GM23338 (cell line): ENCODE results near the gene GPRC5B. TPM values are rescaled to one million over a fixed set of nuclear protein-coding genes. Genes with fewer than 3 reads are reported as not detected.
A peak's percentile ranks its signal among the peaks of the same experiment; 100 is the strongest.

Source experiments
- ATAC-seq: fragments of 200-7000 bp; cut with Tn5 transposase; 3 replicates; pipeline ENCODE4 v1.9.1; 2020
- DNase-seq: peaks from one replicate; pipeline ENCODE4 v3.0.0-alpha.2; 2015; ENCODE audit warnings: low spot score
- H2AFZ ChIP-seq: fragments of 200-600 bp; sonication (generic); 2 replicates; pipeline ENCODE4 v1.8.0; 2016; ENCODE audit warnings: antibody characterized with exemption, mild to moderate bottlenecking, moderate library complexity
- H3F3A ChIP-seq: fragments of 200-600 bp; sonication (generic); replicated peaks from 2 replicates; pipeline ENCODE4 v1.8.0; 2017; ENCODE audit warnings: antibody characterized with exemption, mixed run types, low read depth
- H3K27ac ChIP-seq: fragments of 200-600 bp; sonication (generic); 2 replicates; pipeline ENCODE4 v1.6.1; 2016; ENCODE audit warnings: low read depth
- H3K27me3 ChIP-seq: fragments of 200-600 bp; sonication (generic); 2 replicates; pipeline ENCODE4 v1.8.0; 2016; ENCODE audit warnings: mild to moderate bottlenecking, mixed run types, moderate library complexity; ENCODE audit not compliant: insufficient read depth
- H3K36me3 ChIP-seq: fragments of 200-600 bp; sonication (generic); 2 replicates; pipeline ENCODE4 v1.8.0; 2016; ENCODE audit warnings: mild to moderate bottlenecking; ENCODE audit not compliant: insufficient read depth
- H3K4me1 ChIP-seq: fragments of 200-600 bp; sonication (generic); 2 replicates; pipeline ENCODE4 v1.8.0; 2016; ENCODE audit warnings: mild to moderate bottlenecking, moderate library complexity; ENCODE audit not compliant: insufficient read depth
- H3K4me2 ChIP-seq: fragments of 200-600 bp; sonication (generic); 2 replicates; pipeline ENCODE4 v1.7.1; 2017; ENCODE audit warnings: mixed run types
- H3K4me3 ChIP-seq: fragments of 200-600 bp; sonication (generic); 2 replicates; pipeline ENCODE4 v1.6.1; 2016; ENCODE audit warnings: mixed run types
- H3K79me2 ChIP-seq: fragments of 200-600 bp; sonication (generic); replicated peaks from 2 replicates; pipeline ENCODE4 v1.8.0; 2017; ENCODE audit warnings: mild to moderate bottlenecking; ENCODE audit not compliant: insufficient read depth
- H3K9me2 ChIP-seq: fragments of 200-600 bp; sonication (generic); 2 replicates; pipeline ENCODE4 v1.8.0; 2017; ENCODE audit not compliant: insufficient read depth
- H4K20me1 ChIP-seq: fragments of 200-600 bp; sonication (generic); replicated peaks from 2 replicates; pipeline ENCODE4 v1.8.0; 2017; ENCODE audit warnings: mild to moderate bottlenecking; ENCODE audit not compliant: insufficient read depth
- H3K27ac Mint-ChIP-seq: 2 replicates; pipeline ENCODE4 v1.8.0; 2020; ENCODE audit warnings: inconsistent platforms, mild to moderate bottlenecking, moderate library complexity, mixed read lengths
- H3K27me3 Mint-ChIP-seq: 3 replicates; pipeline ENCODE4 v1.8.0; 2022; ENCODE audit warnings: low read depth, mild to moderate bottlenecking, moderate library complexity, mixed read lengths, inconsistent platforms; ENCODE audit not compliant: insufficient read depth, poor library complexity
- H3K36me3 Mint-ChIP-seq: 3 replicates; pipeline ENCODE4 v1.8.0; 2021; ENCODE audit warnings: low read depth, mild to moderate bottlenecking, inconsistent platforms, moderate library complexity, mixed read lengths
- H3K4me1 Mint-ChIP-seq: 3 replicates; pipeline ENCODE4 v1.8.0; 2020; ENCODE audit warnings: mild to moderate bottlenecking, inconsistent platforms, mixed read lengths
- H3K4me3 Mint-ChIP-seq: 3 replicates; pipeline ENCODE4 v1.8.0; 2021; ENCODE audit warnings: moderate library complexity, mild to moderate bottlenecking, inconsistent platforms, mixed read lengths
- H3K9me3 Mint-ChIP-seq: 3 replicates; pipeline ENCODE4 v1.8.0; 2020; ENCODE audit warnings: moderate library complexity, mild to moderate bottlenecking, inconsistent platforms, mixed read lengths
- CREB1 ChIP-seq: fragments of 250-450 bp; sonication (Bioruptor Pico); IDR thresholded peaks from 2 replicates; pipeline ENCODE4 v1.5.0; 2020; ENCODE audit warnings: low read depth, mild to moderate bottlenecking, moderate library complexity
- CTCF ChIP-seq, 2 experiments: fragments of 200-600 bp in 1 of 2; sonication (generic) in 1 of 2; conservative IDR thresholded peaks; 2 replicates each; pipeline versions ENCODE4 v1.5.1 to v1.6.1; 2016 to 2017; ENCODE audit warnings: antibody characterized with exemption in 2 of 2, low read depth in 2 of 2, mild to moderate bottlenecking in 2 of 2, moderate library complexity in 1 of 2
- EZH2 ChIP-seq: fragments of 200-600 bp; sonication (generic); IDR thresholded peaks from one replicate; pipeline ENCODE4 v1.8.0; 2017; ENCODE audit warnings: antibody characterized with exemption, mild to moderate bottlenecking, low read depth; ENCODE audit not compliant: unreplicated experiment
- EZH2phosphoT487 ChIP-seq: fragments of 200-600 bp; sonication (generic); IDR thresholded peaks from one replicate; pipeline ENCODE4 v1.8.1; 2018; ENCODE audit warnings: antibody characterized with exemption; ENCODE audit not compliant: unreplicated experiment
- JUNB ChIP-seq: IDR thresholded peaks from one replicate; pipeline ENCODE4 v1.6.1; 2016; ENCODE audit warnings: antibody characterized with exemption; ENCODE audit not compliant: unreplicated experiment
- NANOG ChIP-seq: IDR thresholded peaks from 2 replicates; pipeline ENCODE4 v1.6.1; 2016; ENCODE audit warnings: antibody characterized with exemption, borderline replicate concordance
- POLR2AphosphoS5 ChIP-seq: IDR thresholded peaks from 2 replicates; pipeline ENCODE4 v1.6.1; 2016; ENCODE audit warnings: antibody characterized with exemption, low read depth
- STAT1 ChIP-seq: IDR thresholded peaks from one replicate; pipeline ENCODE4 v1.6.1; 2016; ENCODE audit warnings: antibody characterized with exemption; ENCODE audit not compliant: unreplicated experiment
- ZNF114 ChIP-seq: fragments of 250-450 bp; sonication (Bioruptor Pico); IDR thresholded peaks from 2 replicates; pipeline ENCODE4 v1.5.0; 2020; ENCODE audit warnings: mild to moderate bottlenecking, moderate library complexity
- ZNF331 ChIP-seq: fragments of 250-450 bp; sonication (Bioruptor Pico); IDR thresholded peaks from 2 replicates; pipeline ENCODE4 v1.5.0; 2020; ENCODE audit warnings: low read depth, mild to moderate bottlenecking, moderate library complexity
- ZNF462 ChIP-seq: fragments of 250-450 bp; sonication (Bioruptor Pico); IDR thresholded peaks from 2 replicates; pipeline ENCODE4 v1.5.0; 2020; ENCODE audit warnings: mild to moderate bottlenecking, moderate library complexity
- polyA plus RNA-seq: library from polyadenylated mRNA; unstranded; fragments of >200 nt; fragmentation: Nextera tagmentation; extraction: Ambion mirVana; gene quantifications from 2 replicates; pipeline ENCODE4 v1.2.1, GENCODE V29; 2016
- total RNA-seq: library from RNA; depleted of rRNA; stranded (reverse); fragments of >200 nt; shearing (Covaris generic); gene quantifications from 2 replicates; pipeline ENCODE4 v1.2.3, GENCODE V29; 2014
- TF ChIP-seq, protein P1 (sequence below): IDR thresholded peaks from 2 replicates; pipeline ENCODE4 v1.6.1; 2016; ENCODE audit warnings: antibody characterized with exemption
- TF ChIP-seq, protein P2 (sequence below): IDR thresholded peaks from one replicate; pipeline ENCODE4 v1.6.1; 2018; ENCODE audit warnings: antibody characterized with exemption; ENCODE audit not compliant: unreplicated experiment

The GPRC5B gene
- total and polyA plus RNA-seq, 2 experiments from 2014 or later, result 70.9 to 82.5 TPM

- H3K27ac ChIP-seq, result no peak overlapping the region
- peaks cover 3% of the 10 kb centered on the region; the same call in 1 of the 3 replicates for H3K36me3 Mint-ChIP-seq
- peak overlapping the region; percentile 4; the same call in 1 of the 2 replicates for H2AFZ ChIP-seq
- H3K27ac Mint-ChIP-seq, result no peak overlapping the region
- H4K20me1 ChIP-seq, result no peaks in the 10 kb centered on the region
- H3K4me1 Mint-ChIP-seq, result peaks cover 12% of the 10 kb centered on the region; the same call in 2 of the 3 replicates
- 0 out of 2 replicates have a peak, but pooled peaks cover 7% of the 10 kb centered on the region for H3K4me1 ChIP-seq
- no peaks in the 10 kb centered on the region; the same call in 1 of the 2 replicates for H3F3A ChIP-seq
- DNase-seq, result no peak
- H3K27me3 Mint-ChIP-seq, result peaks cover 1% of the 10 kb centered on the region
- H3K36me3 ChIP-seq, result no peaks in the 10 kb centered on the region
- ATAC-seq, result no peak
- no peak overlapping the region for H3K4me3 Mint-ChIP-seq
- H3K27me3 ChIP-seq, result no peaks in the 10 kb centered on the region
- H3K9me2 ChIP-seq, result no peaks in the 10 kb centered on the region
- no peak overlapping the region for H3K4me3 ChIP-seq
- no peak for TF ChIP-seq ZNF114 (CRISPR knock-in tag)
- no peak for TF ChIP-seq NANOG
- TF ChIP-seq ZNF331, result no peak
- no peak for TF ChIP-seq JUNB
- no peak for TF ChIP-seq STAT1
- TF ChIP-seq POLR2AphosphoS5, result no peak
- TF ChIP-seq, protein P1, sequence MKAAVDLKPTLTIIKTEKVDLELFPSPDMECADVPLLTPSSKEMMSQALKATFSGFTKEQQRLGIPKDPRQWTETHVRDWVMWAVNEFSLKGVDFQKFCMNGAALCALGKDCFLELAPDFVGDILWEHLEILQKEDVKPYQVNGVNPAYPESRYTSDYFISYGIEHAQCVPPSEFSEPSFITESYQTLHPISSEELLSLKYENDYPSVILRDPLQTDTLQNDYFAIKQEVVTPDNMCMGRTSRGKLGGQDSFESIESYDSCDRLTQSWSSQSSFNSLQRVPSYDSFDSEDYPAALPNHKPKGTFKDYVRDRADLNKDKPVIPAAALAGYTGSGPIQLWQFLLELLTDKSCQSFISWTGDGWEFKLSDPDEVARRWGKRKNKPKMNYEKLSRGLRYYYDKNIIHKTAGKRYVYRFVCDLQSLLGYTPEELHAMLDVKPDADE, result no peak
- TF ChIP-seq, protein P2, sequence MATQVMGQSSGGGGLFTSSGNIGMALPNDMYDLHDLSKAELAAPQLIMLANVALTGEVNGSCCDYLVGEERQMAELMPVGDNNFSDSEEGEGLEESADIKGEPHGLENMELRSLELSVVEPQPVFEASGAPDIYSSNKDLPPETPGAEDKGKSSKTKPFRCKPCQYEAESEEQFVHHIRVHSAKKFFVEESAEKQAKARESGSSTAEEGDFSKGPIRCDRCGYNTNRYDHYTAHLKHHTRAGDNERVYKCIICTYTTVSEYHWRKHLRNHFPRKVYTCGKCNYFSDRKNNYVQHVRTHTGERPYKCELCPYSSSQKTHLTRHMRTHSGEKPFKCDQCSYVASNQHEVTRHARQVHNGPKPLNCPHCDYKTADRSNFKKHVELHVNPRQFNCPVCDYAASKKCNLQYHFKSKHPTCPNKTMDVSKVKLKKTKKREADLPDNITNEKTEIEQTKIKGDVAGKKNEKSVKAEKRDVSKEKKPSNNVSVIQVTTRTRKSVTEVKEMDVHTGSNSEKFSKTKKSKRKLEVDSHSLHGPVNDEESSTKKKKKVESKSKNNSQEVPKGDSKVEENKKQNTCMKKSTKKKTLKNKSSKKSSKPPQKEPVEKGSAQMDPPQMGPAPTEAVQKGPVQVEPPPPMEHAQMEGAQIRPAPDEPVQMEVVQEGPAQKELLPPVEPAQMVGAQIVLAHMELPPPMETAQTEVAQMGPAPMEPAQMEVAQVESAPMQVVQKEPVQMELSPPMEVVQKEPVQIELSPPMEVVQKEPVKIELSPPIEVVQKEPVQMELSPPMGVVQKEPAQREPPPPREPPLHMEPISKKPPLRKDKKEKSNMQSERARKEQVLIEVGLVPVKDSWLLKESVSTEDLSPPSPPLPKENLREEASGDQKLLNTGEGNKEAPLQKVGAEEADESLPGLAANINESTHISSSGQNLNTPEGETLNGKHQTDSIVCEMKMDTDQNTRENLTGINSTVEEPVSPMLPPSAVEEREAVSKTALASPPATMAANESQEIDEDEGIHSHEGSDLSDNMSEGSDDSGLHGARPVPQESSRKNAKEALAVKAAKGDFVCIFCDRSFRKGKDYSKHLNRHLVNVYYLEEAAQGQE, result no peak
- no peak for TF ChIP-seq ZNF462
- TF ChIP-seq EZH2phosphoT487, result no peak
- TF ChIP-seq CTCF (conservative IDR thresholded peaks at IDR 0.05; ENCODE audit: low read depth in 2 of 2), result no peak
- no peak for TF ChIP-seq CREB1 (CRISPR knock-in tag)
- TF ChIP-seq EZH2, result no peak
- peaks cover 9% of the 10 kb centered on the region; the same call in 2 of the 3 replicates for H3K9me3 Mint-ChIP-seq
- no peaks in the 10 kb centered on the region for H3K79me2 ChIP-seq
- H3K4me2 ChIP-seq, result no peak overlapping the region
Measured at GRCh38 chr16:19929062-19929511, 44.4 kb upstream of the GPRC5B start.
